GM12878 (cell line): ENCODE results near the gene ID3. TPM values are rescaled to one million over a fixed set of nuclear protein-coding genes. Genes with fewer than 3 reads are reported as not detected.

Experiments
- ATAC-seq: fragments of 200-7000 bp; cut with Tn5 transposase; 3 replicates; pipeline ENCODE4 v1.9.1; 2020; ENCODE audit warnings: mild to moderate bottlenecking, moderate library complexity
- BruUV-seq: library from RNA; stranded (reverse); fragments of 400-500 nt; replicated peaks from 2 replicates; lab custom pipeline; 2021; lab: Mats Ljungman, UMichigan
- CTCF ChIA-PET: fragments of 300-600 bp; sonication (Branson Sonifier 250); formaldehyde crosslinking; extraction: SDS; loops from one replicate; lab custom pipeline; 2021; ENCODE audit warnings: inconsistent platforms; lab: Yijun Ruan, JAX
- POLR2A ChIA-PET: fragments of 350-600 bp; formaldehyde crosslinking; extraction: SDS; loops from one replicate; lab custom pipeline; 2021; ENCODE audit warnings: inconsistent platforms; lab: Charles Lee
- RAD21 ChIA-PET: fragments of 300-600 bp; sonication (Branson Sonifier 250); formaldehyde crosslinking; loops from one replicate; lab custom pipeline; 2023; ENCODE audit warnings: antibody characterized with exemption; ENCODE audit not compliant: unreplicated experiment; lab: Charles Lee
- SMC1A ChIA-PET: fragments of 300-600 bp; sonication (Branson Sonifier 250); formaldehyde crosslinking; loops from one replicate; lab custom pipeline; 2023; ENCODE audit not compliant: unreplicated experiment, uncharacterized antibody; lab: Charles Lee
- DNase-seq: peaks from one replicate; pipeline ENCODE4 v3.0.0-alpha.2; 2011; ENCODE audit warnings: low read depth, low spot score
- FAIRE-seq: peaks from 3 replicates; lab custom pipeline; 2011; peaks lifted over from hg19 to GRCh38; lab: Jason Lieb, UNC
- H2AFZ ChIP-seq: 2 replicates; pipeline ENCODE4 v1.6.0; 2011; ENCODE audit warnings: low read depth, low read length, control low read depth; ENCODE audit not compliant: control insufficient read depth
- H3K27ac ChIP-seq: 2 replicates; pipeline ENCODE4 v1.5.1; 2011; ENCODE audit warnings: control low read depth; ENCODE audit not compliant: control insufficient read depth, insufficient read depth
- H3K27me3 ChIP-seq, 2 experiments: replicated peaks in 1 of 2; 2 replicates each; pipeline versions ENCODE4 v1.6.0 to v1.6.1; 2011; ENCODE audit warnings: low read length in 1 of 2; ENCODE audit not compliant: control insufficient read depth in 2 of 2, insufficient read depth in 2 of 2
- H3K36me3 ChIP-seq, 2 experiments: 2 replicates each; pipeline ENCODE4 v1.5.1; 2011; ENCODE audit warnings: low read length in 1 of 2; ENCODE audit not compliant: control insufficient read depth in 2 of 2, insufficient read depth in 2 of 2
- H3K4me1 ChIP-seq: 2 replicates; pipeline ENCODE4 v1.6.1; 2011; ENCODE audit warnings: mild to moderate bottlenecking, low read length, moderate library complexity, mixed read lengths; ENCODE audit not compliant: control insufficient read depth, insufficient read depth
- H3K4me2 ChIP-seq: 2 replicates; pipeline ENCODE4 v1.6.0; 2011; ENCODE audit warnings: control low read depth; ENCODE audit not compliant: control insufficient read depth, insufficient read depth
- H3K4me3 ChIP-seq: fragments of 200-600 bp; sonication (generic); 2 replicates; pipeline ENCODE4 v1.5.1; 2016
- H3K79me2 ChIP-seq: 2 replicates; pipeline ENCODE4 v1.6.0; 2011; ENCODE audit warnings: low read length; ENCODE audit not compliant: control insufficient read depth, insufficient read depth
- H3K9ac ChIP-seq: 2 replicates; pipeline ENCODE4 v1.8.0; 2011; ENCODE audit warnings: low read length, control low read depth, mixed read lengths; ENCODE audit not compliant: control insufficient read depth, insufficient read depth
- H3K9me3 ChIP-seq: replicated peaks from 3 replicates; pipeline ENCODE4 v1.5.1; 2011; ENCODE audit warnings: mild to moderate bottlenecking, low read length; ENCODE audit not compliant: control insufficient read depth, insufficient read depth
- H4K20me1 ChIP-seq: 2 replicates; pipeline ENCODE4 v1.6.0; 2011; ENCODE audit not compliant: control insufficient read depth, insufficient read depth
- CREB1 ChIP-seq: IDR thresholded peaks from 2 replicates; pipeline ENCODE4 v1.6.1; 2012; ENCODE audit warnings: low read depth, mild to moderate bottlenecking, inconsistent platforms
- EP300 ChIP-seq, 2 experiments: fragments of 150-350 bp in 1 of 2; IDR thresholded peaks; 2 replicates each; pipeline ENCODE4 v1.6.1; 2011 to 2012; ENCODE audit warnings: low read depth in 2 of 2, low read length in 2 of 2, borderline replicate concordance in 1 of 2, improper control_type of control experiment in 1 of 2, inconsistent platforms in 1 of 2; ENCODE audit not compliant: control insufficient read depth in 1 of 2
- FOXM1 ChIP-seq: IDR thresholded peaks from 2 replicates; pipeline ENCODE4 v1.6.1; 2012; ENCODE audit warnings: low read depth, mild to moderate bottlenecking, inconsistent platforms, low read length, moderate library complexity
- LARP7 ChIP-seq: fragments of 450-650 bp; IDR thresholded peaks from 2 replicates; pipeline ENCODE4 v1.6.1; 2017; ENCODE audit warnings: mild to moderate bottlenecking
- PAX5 ChIP-seq: IDR thresholded peaks from 2 replicates; pipeline ENCODE4 v1.6.1; 2011; ENCODE audit warnings: low read depth, low read length, borderline replicate concordance
- RELA ChIP-seq: fragments of 450-650 bp; IDR thresholded peaks from 2 replicates; pipeline ENCODE4 v1.8.0; 2014; ENCODE audit warnings: borderline replicate concordance; ENCODE audit not compliant: partially characterized antibody
- SMAD1 ChIP-seq: fragments of 450-650 bp; IDR thresholded peaks from 2 replicates; pipeline ENCODE4 v1.6.1; 2018; ENCODE audit warnings: mild to moderate bottlenecking, low read depth; ENCODE audit not compliant: partially characterized antibody
- SPI1 ChIP-seq: IDR thresholded peaks from 2 replicates; pipeline ENCODE4 v1.6.1; 2011; ENCODE audit warnings: low read depth, mild to moderate bottlenecking, low read length, moderate library complexity, borderline replicate concordance; ENCODE audit not compliant: insufficient read depth
- STAT3 ChIP-seq: IDR thresholded peaks from 2 replicates; pipeline ENCODE4 v1.6.1; 2011; ENCODE audit warnings: low read depth, low read length, improper control_type of control experiment
- TCF3 ChIP-seq: IDR thresholded peaks from 2 replicates; pipeline ENCODE4 v1.6.1; 2012; ENCODE audit warnings: low read depth, mild to moderate bottlenecking, low read length, borderline replicate concordance; ENCODE audit not compliant: insufficient read depth
- ZNF217 ChIP-seq: fragments of 450-650 bp; IDR thresholded peaks from 2 replicates; pipeline ENCODE4 v1.6.1; 2017; ENCODE audit warnings: antibody characterized with exemption, mild to moderate bottlenecking
- WGBS: methylation state at CpG from one replicate; pipeline ENCODE4 v1.1.6; 2016; ENCODE audit warnings: low lambda C conversion rate; ENCODE audit not compliant: insufficient replicate concordance, insufficient coverage; ENCODE audit errors: missing lambda C conversion rate; 5-methylcytosine and 5-hydroxymethylcytosine counted together
- in situ Hi-C: fragments of 300-500 bp; cut with MboI; formaldehyde crosslinking; loops from 9 replicates; pipeline ENCODE4 v1.14.3; 2018; ENCODE audit warnings: mixed read lengths
- intact Hi-C: fragments of 100-400 bp; cut with micrococcal nuclease; formaldehyde crosslinking; loops from one replicate; pipeline ENCODE4 v1.14.2; 2022; ENCODE audit not compliant: unreplicated experiment
- polyA plus RNA-seq, 11 experiments: library from polyadenylated mRNA; depleted of rRNA in 4 of 11; unstranded in 6 of 11; stranded (reverse) in 5 of 11; fragments of >200 nt; fragmentation: Nextera tagmentation in 4 of 11; fragmentation: Illumina TruSeq in 1 of 11; extraction: Ambion mirVana in 4 of 11; extraction: Trizol in 1 of 11; gene quantifications; 1 replicate in 1 of 11; 2 replicates in 10 of 11; pipeline versions ENCODE4 v1.2.1 to v1.2.3, GENCODE V29; 2011 to 2016; ENCODE audit warnings: inconsistent platforms in 2 of 11, missing spikeins in 2 of 11, low read depth in 1 of 11
- total RNA-seq, 4 experiments: library from RNA; depleted of rRNA in 3 of 4; stranded (reverse); fragments of >200 nt in 3 of 4; fragmentation: Illumina TruSeq in 1 of 4; extraction: Trizol in 1 of 4; gene quantifications; 2 replicates each; pipeline versions ENCODE4 v1.2.1 to v1.2.3, GENCODE V29; 2013 to 2021
- TF ChIP-seq, protein P1 (sequence below): fragments of 450-650 bp; IDR thresholded peaks from 2 replicates; pipeline ENCODE4 v1.6.1; 2017; ENCODE audit warnings: borderline replicate concordance

ID3 gene
- total and polyA plus RNA-seq, 10 of the 15 experiments (the other 5 are each of a cell fraction or from before 2014, with no cell fraction given), result 42.7 to 475 (median 207) TPM

DNA sequence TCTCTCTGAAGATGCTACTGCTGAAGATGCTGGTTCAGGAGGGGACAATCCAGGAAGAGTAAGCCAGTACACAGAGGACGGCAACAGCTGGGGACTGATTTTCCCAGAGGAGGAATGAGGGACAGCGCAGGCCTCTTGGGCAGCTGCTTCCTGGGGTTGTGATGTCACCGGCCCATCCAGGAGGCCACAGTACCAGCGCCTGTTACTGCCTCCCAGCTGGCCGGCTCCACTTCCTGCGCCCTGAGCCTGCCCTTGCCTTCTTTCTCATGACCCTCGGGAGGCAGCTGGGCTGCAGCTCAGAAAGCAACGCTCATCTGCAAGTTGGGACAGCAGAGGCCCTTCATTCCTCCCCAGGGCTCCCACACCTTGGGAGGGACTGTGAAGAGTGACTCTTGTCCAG, 21.9 kb upstream of the ID3 start:
- in situ Hi-C loops, result loop anchor here (25.0 kb wide), 2 partner anchors 1431 to 1794 kb away; partner anchors contain the start of gene USP48
- H3K27ac ChIP-seq, result no peak overlapping the region
- DNase-seq, result no peak
- H4K20me1 ChIP-seq, result no peaks in the 10 kb centered on the region
- no peak overlapping the region for H3K4me3 ChIP-seq
- no peaks in the 10 kb centered on the region for H3K36me3 ChIP-seq
- no peaks in the 10 kb centered on the region for H3K27me3 ChIP-seq
- TF ChIP-seq EP300 (IDR thresholded peaks at IDR 0.05; ENCODE audit: borderline replicate concordance in 1 of 2, control insufficient read depth in 1 of 2, low read depth in 2 of 2, low read length in 2 of 2) (no peak), FOXM1 (no peak), SMAD1 (no peak)
- TF ChIP-seq, all 136 proteins: peak for 0
- Histone ChIP-seq H3K9me3 (no peaks in the 10 kb centered on the region), H3K9ac (no peak overlapping the region), H3K4me1 (peaks cover 24% of the 10 kb centered on the region), H3K79me2 (no peaks in the 10 kb centered on the region), H2AFZ (no peak overlapping the region; the same call in 1 of the 2 replicates), H3K4me2 (no peak overlapping the region)
- intact Hi-C loops, result no loop called here
- no peak for FAIRE-seq
- WGBS, result 79% methylated on average over 8 of the region's 8 CpGs
- CTCF ChIA-PET, result interaction anchor here (0.7 to 1.7 kb wide), 6 partner anchors 31 to 77 kb away, joined by 3 to 6 read pairs (median 4); no protein-coding TSS in a partner anchor
- RAD21 ChIA-PET, result interaction anchor here (1.5 to 1.8 kb wide), 2 partner anchors 39 to 40 kb away, joined by 3 to 4 read pairs; no protein-coding TSS in a partner anchor
- POLR2A ChIA-PET, result interaction anchor here (0.7 to 14.7 kb wide), 7 partner anchors 11 to 164 kb away, joined by 3 to 271 read pairs (median 6); partner anchors contain the start of gene ID3
- ATAC-seq, result no peak
- no TSS peak for BruUV-seq
- SMC1A ChIA-PET, result interaction anchor here (0.5 to 3.8 kb wide), 4 partner anchors 10 to 56 kb away, joined by 3 to 26 read pairs (median 4); no protein-coding TSS in a partner anchor

DNA sequence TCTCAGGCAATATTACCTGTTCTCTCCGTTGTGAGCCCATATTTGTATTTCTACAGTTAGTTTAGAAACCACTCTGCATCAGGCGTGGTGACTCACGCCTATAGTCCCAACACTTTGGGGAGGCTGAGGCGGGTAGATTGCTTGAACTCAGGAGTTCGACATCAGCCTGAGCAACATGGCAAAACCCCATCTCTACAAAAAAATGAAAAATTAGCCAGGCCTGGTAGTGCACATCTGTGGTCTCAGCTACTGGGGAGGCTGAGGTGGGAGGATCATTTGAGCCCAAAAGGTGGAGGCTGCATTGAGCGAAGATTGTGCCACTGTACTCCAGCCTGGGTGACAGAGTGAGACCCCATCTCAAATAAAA, 19.7 kb upstream of the ID3 start:
- CTCF ChIA-PET, result interaction anchor here (1.4 kb wide), 1 partner anchor 56 kb away, joined by 6 read pairs; no protein-coding TSS in a partner anchor
- no peak for FAIRE-seq
- Histone ChIP-seq H3K27me3 (no peaks in the 10 kb centered on the region), H2AFZ (no peak overlapping the region), H3K4me2 (0 out of 2 replicates have a peak overlapping the region, but pooled peaks have one; percentile 7), H3K4me3 (no peak overlapping the region), H3K27ac (peak overlapping the region; percentile 96), H3K4me1 (peaks cover 46% of the 10 kb centered on the region), H3K9me3 (no peaks in the 10 kb centered on the region), H4K20me1 (no peaks in the 10 kb centered on the region), H3K9ac (no peak overlapping the region), H3K79me2 (no peaks in the 10 kb centered on the region), H3K36me3 (no peaks in the 10 kb centered on the region)
- SMC1A ChIA-PET, result interaction anchor here (1.6 to 16.8 kb wide), 3 partner anchors 16 to 58 kb away, joined by 3 to 419 read pairs (median 216); partner anchors contain the start of gene ID3
- intact Hi-C loops, result no loop called here
- no TSS peak for BruUV-seq
- POLR2A ChIA-PET, result interaction anchor here (4.2 to 14.7 kb wide), 2 partner anchors 13 to 25 kb away, joined by 19 to 271 read pairs; no protein-coding TSS in a partner anchor
- in situ Hi-C loops, result loop anchor here (25.0 kb wide), 2 partner anchors 1433 to 1792 kb away; partner anchors contain the start of gene USP48
- no peak for ATAC-seq
- DNase-seq, result no peak
- TF ChIP-seq CREB1, result no peak
- TF ChIP-seq SPI1, result no peak
- no peak for TF ChIP-seq ZNF217
- TF ChIP-seq LARP7, result no peak
- TF ChIP-seq STAT3, result no peak
- no peak for TF ChIP-seq PAX5
- TF ChIP-seq, protein P1, sequence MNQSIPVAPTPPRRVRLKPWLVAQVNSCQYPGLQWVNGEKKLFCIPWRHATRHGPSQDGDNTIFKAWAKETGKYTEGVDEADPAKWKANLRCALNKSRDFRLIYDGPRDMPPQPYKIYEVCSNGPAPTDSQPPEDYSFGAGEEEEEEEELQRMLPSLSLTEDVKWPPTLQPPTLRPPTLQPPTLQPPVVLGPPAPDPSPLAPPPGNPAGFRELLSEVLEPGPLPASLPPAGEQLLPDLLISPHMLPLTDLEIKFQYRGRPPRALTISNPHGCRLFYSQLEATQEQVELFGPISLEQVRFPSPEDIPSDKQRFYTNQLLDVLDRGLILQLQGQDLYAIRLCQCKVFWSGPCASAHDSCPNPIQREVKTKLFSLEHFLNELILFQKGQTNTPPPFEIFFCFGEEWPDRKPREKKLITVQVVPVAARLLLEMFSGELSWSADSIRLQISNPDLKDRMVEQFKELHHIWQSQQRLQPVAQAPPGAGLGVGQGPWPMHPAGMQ, result no peak
- TF ChIP-seq RELA, result no peak
- no peak for TF ChIP-seq TCF3
- WGBS, result 73% methylated on average over 6 of the region's 6 CpGs
- RAD21 ChIA-PET, result interaction anchor here (1.3 to 7.8 kb wide), 2 partner anchors 11 to 17 kb away, joined by 4 to 252 read pairs; no protein-coding TSS in a partner anchor
